ENCODE measurements around the gene TRIM63. TPM values are rescaled to one million over a fixed set of nuclear protein-coding genes. Genes with fewer than 3 reads are reported as not detected.

TRIM63 gene
- total and polyA plus RNA-seq, 2 donors (not counting 3 experiments of a cell fraction or from before 2014, with no cell fraction given), result not detected

GRCh38 chr1:26081267-26082019 lies 14.0 kb upstream of the TRIM63 start:
- FAIRE-seq (no peak), DNase-seq (ENCODE audit: low read depth, low spot score) (no peak)
- H3K27me3 ChIP-seq (ENCODE audit: control insufficient read depth in 2 of 2, insufficient read depth in 2 of 2, low read length in 2 of 2), result peaks cover 0 to 4% of the 10 kb centered on the region in 2 experiments
- no peaks in the 10 kb centered on the region for H3K4me1 ChIP-seq (ENCODE audit: control insufficient read depth, extremely low read depth, insufficient read depth, low read length)
- H3K36me3 ChIP-seq (ENCODE audit: control insufficient read depth in 2 of 2, extremely low read depth in 1 of 2, insufficient read depth in 2 of 2, low read length in 2 of 2), result no peaks in the 10 kb centered on the region
- H3K9me1 ChIP-seq (replicated peaks; ENCODE audit: control insufficient read depth, extremely low read depth, insufficient read depth, low read length), result no peaks in the 10 kb centered on the region
- POLR2A ChIA-PET, result no interaction called here
- intact Hi-C loops (cut with micrococcal nuclease), result no loop called here
- no peak overlapping the region for H3K4me2 ChIP-seq (ENCODE audit: insufficient read depth, low read length)
- no peak overlapping the region for H3K27ac ChIP-seq (ENCODE audit: insufficient read depth, low read depth, low read length)
- no TSS peak for BruUV-seq (replicated peaks)
- no peaks in the 10 kb centered on the region for H3K9me3 ChIP-seq (replicated peaks; ENCODE audit: control insufficient read depth, insufficient read depth, low read length)
- H4K20me1 ChIP-seq (replicated peaks; ENCODE audit: control insufficient read depth, extremely low read depth, insufficient read depth, low read length), result no peaks in the 10 kb centered on the region
- H2AFZ ChIP-seq (ENCODE audit: low read depth, low read length), result no peak overlapping the region
- dilution Hi-C loops (cut with MboI; ENCODE audit: extremely low pct_ligation_motif_present, low sequenced_read_pairs), result no loop called here
- TF ChIP-seq CTCF (IDR thresholded peaks at IDR 0.05; ENCODE audit: extremely low read depth in 1 of 2, insufficient read depth in 1 of 2, low read depth in 1 of 2, low read length in 2 of 2) (no peak), EZH2 (IDR thresholded peaks at IDR 0.05; ENCODE audit: borderline replicate concordance, low read depth, low read length, severe bottlenecking) (no peak), FOS (IDR thresholded peaks at IDR 0.05; ENCODE audit: borderline replicate concordance, insufficient read depth, low read length) (no peak), POLR2A (IDR thresholded peaks at IDR 0.05; ENCODE audit: low read depth, low read length) (no peak), MAX (IDR thresholded peaks at IDR 0.05; ENCODE audit: insufficient read depth, insufficient read length) (no peak), MYC (IDR thresholded peaks at IDR 0.05; ENCODE audit: low read depth, low read length) (no peak), GATA2 (IDR thresholded peaks at IDR 0.05; ENCODE audit: insufficient read depth, insufficient read length, low read depth, low read length) (no peak), JUN (IDR thresholded peaks at IDR 0.05; ENCODE audit: borderline replicate concordance, insufficient read depth, insufficient read length, low read depth) (no peak), POLR2AphosphoS5 (IDR thresholded peaks at IDR 0.05; ENCODE audit: insufficient read depth, low read depth, low read length) (no peak)
- H3K4me3 ChIP-seq (replicated peaks in 1 of 3; ENCODE audit: insufficient read depth in 1 of 3, low read depth in 1 of 3, low read length in 3 of 3), result no peak overlapping the region
- H3K9ac ChIP-seq (replicated peaks; ENCODE audit: extremely low read depth, insufficient read depth, low read length), result no peak overlapping the region
- CTCF ChIA-PET, result no interaction called here
- H3K79me2 ChIP-seq (ENCODE audit: control insufficient read depth, insufficient read depth, low read length), result no peaks in the 10 kb centered on the region
